GM18519 (cell line): Measurements from ENCODE around the gene CAMK2B.

Source experiments
- ATAC-seq: cut with Tn5 transposase; IDR thresholded peaks from one replicate; pipeline ENCODE4 v1.9.1; 2021; ENCODE audit warnings: mild to moderate bottlenecking, moderate library complexity; ENCODE audit not compliant: unreplicated experiment, low FRiP score

Gene CAMK2B

DNA sequence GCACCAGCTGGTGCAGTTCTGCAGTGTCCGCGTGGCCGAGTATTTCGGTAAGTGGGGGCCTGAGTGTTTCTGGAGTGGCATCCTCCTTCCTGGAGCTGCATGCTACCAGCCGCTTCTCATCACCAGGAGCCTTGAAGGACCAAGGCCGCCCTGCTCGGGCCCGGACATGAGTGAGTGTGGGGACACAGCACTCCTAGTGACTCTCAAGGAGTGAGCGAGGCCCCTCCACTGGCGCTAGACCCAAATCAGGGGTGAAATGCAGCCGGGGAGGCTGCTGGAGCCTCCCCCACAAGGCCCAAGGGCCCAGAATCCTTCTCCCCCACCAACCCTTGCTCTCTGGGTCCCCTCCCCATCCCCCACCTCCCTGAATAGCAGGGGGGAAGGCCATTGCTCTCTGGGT lies 48.0 kb downstream of the CAMK2B start:
- no peak for ATAC-seq

DNA sequence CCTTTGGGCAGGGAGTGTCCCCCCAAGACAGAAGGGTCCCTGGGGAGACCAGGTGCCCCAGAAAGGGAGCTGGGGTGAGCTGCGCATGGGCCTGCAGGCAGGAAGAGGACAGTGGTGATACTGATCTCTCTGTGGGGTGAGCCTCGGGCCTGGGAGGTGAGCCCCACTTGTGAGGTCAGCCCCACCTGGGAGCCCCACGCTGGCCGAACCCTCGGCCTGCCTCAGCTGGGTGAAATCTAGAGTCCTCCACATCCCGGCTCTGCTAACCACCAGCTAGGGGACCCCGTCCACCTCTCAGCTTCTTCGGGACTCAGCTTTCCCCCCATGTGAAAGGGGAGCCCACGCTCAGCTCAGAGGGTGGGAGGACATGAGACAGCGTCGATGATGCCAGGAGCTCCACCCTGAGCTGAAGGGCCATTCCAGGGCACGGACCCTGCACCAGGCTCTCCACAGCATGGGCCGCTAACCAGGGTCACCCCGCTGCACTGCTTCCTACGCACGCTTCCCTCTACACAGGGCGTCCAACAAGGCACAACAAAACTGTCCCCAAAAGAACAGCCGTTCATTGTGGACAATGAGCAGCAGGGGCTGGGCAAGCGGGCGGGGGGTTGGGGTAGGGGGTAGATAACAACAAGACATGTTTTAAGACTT lies 48.7 kb downstream of the CAMK2B start:
- no peak for ATAC-seq

DNA sequence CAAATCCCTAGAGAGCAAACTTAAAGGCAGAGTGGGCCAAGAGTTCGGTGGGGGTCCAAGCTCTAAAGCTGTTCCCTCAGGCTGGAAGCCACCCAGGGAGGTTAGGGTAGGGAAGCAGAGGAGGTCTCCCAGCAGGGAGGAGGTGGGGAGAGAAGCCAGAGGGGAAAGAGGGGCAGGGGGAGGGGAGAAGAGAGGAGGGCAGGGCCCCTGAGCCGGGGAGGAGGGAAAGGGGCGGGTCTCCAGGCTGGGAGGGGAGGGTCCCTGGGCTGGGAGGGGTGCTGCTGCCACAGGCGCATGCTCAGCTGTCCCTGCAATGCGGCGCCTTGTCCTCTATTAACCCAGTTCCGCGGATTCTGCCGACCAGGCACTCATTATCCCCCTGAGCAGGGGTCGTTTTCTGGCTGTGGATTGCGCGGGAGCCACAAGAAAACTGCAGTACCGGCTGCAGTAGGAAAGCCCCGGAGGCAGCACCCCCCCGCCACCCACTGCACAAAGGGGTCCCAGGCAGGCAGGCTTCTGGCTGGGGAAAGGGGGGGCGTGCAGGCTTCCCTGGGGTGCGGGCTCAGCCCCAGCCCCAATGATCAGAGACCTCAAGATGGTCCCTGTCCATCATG lies 49.3 kb downstream of the CAMK2B start:
- no peak for ATAC-seq

DNA sequence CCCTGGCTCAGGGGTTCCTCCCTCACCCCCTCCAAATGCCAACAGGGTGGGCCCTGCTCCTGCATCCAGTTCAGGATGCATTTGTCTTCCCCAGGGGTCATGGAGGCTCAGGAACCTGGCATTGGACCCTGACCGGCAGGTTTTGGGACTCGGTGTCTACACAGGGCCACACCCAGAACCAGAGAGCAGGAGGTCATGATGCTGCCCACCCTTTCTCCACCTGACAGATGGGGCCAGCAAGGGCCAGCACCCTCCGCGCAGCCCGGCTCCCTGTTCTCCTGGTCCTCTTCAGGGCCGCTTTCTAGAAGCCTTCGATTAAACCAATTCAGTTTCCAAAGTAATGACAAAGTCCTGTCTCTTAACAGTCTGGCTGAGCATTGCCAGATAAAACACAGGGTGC lies 50.2 kb downstream of the CAMK2B start:
- ATAC-seq: no peak

DNA sequence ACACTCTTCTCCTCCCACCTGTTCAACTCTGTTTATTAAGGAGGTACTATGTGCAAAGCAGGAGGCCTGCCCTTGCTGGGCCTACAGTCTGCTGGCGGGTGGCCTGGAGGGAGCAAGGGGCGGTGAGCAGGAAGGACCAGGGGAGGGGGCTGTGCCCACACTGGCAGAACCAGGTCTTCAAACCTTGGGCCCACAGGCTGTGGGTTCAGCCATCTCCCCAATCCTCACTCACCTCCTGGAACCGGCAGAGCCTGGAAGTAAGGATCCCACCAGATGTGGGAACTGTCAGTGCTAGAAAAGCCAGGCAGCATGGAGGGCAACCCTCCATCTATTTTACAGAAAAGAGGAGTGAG lies 50.8 kb downstream of the CAMK2B start:
- no peak for ATAC-seq

DNA sequence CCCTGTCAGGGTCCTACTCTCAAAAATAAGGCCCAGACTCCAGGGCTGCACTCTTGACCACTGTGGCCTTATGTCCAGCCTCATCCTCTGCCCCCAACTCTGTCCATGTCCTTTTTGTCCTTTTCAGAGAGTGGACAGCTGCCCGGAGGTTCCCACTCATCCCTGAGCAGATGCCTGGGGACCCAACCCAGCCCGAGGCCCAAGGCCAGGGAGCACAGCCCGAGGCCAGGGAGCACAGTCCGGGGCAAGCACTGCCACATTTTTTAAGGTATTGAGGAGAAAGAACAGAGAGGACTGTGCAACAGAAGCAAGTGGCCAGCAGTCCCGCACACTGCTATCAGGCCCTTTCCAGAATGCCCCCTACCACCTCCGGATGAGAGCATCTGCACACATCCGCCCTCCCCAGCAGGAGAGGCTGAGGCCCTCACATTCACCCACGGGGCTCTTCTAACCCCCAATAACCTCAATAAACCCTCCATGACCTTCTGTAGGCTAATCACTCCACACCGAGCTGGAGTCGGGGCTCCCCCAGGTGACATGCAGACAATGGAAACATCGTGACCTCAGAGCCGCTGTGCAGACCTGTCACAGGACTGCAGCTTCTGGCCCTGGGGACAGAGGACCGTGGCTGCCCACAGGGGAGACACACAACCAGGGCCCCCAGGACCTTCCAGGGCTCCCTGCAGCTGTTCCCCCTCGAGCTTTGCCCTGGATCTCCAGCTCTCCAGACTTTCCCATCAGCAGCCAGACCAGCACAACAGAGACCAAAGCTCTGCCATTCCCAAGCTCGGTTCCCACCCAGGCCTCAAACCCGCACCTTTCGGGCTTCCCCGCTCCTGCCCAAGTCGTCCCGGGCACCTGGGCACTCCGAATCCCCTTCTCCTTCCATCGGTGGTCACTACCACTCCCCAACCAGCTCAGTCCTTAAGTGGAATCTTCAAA lies 51.4 kb downstream of the CAMK2B start:
- no peak for ATAC-seq

DNA sequence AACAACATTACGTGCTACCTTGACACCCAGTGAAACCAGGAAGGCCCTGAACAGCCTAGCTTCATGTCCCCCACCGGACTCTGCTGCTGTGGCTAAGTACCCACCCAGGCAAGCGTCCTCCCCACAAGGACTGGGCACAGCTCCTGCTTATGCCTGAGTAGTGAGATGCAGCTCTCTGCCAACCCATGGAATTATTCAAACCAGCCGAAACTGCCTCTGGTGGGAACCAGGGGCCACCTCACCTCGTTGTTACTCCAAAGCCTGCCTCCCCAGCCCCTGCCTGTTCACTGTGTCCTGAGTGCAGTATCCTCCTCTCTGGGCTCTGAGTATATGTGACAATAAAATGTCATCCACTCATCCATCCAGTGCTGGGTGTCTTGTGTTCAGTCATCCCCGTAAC lies 52.4 kb downstream of the CAMK2B start:
- ATAC-seq: no peak

DNA sequence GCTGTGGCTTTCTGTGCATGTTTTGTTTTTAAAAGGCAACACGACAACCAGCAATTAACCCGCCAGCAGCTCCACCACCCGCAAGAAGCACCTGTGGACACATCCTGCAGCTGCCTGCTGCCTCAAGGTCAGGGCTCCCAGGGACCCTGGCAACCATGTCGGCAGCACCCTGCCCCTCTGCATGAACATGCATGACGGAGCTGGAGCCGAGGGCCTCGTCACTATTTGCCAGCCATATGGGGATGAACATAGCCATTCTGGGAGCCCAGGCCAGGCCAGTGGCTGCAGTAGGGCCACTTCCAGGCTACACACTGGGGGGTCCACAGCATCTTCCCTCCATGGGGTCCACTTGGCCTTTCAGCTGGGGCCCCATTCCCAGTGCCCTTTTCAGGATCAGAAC lies 52.9 kb downstream of the CAMK2B start:
- no peak for ATAC-seq

DNA sequence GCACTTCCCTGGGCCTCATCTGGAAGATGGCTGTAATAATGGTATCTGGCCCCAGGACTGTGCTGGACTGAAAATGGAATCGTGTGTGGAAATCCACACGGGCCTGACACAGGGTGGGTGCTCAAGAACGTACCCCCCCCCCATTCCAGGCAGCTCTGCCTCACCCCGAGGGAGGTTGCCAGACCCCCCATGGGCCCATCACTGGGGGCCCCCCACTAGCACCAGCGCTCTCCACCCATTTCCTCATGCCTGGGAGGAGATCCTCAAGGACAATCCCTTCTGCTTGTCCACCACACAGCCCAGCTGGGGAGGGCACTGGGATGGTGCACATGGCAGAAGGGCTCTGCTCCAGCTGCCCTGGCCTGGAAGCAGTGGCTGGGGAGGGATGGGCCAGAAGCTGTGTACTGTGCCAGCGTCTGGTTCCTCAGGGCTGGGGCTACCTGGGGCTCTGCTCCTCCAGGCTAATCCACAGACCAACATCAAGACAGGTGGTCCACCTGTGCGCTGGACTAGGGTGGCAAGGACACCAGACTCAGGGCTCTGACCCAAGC lies 55.4 kb downstream of the CAMK2B start:
- ATAC-seq: no peak

DNA sequence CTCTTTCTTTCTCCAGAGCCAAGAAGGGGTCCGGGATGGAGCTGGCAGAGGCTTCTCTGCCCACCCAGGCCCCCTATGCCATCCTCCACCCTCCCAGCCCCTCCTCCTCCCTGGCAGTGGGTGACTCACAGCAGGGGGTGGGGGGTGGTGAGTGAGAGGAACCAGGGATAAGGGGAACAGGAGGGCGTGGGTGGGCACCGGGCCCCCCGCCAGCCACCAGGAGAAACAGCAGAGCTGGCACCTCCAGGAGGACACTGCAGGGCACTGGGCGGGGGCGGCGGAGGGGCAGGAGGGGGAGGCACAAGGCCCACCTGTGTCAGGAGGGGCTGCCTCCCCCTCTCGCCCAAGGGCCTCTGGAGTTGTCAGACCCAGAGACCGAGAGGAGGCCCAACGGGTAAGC lies 56.0 kb downstream of the CAMK2B start:
- no peak for ATAC-seq

DNA sequence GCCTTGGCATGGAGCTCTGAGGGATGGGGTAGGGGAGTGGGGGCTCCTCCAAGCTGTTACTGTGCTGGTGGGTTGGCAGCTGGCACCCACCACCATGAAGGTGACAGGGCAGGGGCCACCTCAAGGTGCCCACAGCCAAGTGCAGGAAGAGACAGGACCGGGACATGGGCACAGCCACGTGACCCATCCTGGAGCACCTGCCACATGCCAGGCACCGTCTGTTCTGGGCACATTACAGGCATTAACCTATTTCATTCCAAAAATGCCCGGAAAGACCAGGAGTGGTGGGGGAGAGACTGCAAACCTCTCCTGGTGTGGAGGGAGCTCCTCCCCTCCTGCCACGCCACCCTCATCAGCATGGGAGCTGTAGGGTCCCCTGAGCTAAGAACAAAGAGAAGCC lies 56.7 kb downstream of the CAMK2B start:
- ATAC-seq: no peak

DNA sequence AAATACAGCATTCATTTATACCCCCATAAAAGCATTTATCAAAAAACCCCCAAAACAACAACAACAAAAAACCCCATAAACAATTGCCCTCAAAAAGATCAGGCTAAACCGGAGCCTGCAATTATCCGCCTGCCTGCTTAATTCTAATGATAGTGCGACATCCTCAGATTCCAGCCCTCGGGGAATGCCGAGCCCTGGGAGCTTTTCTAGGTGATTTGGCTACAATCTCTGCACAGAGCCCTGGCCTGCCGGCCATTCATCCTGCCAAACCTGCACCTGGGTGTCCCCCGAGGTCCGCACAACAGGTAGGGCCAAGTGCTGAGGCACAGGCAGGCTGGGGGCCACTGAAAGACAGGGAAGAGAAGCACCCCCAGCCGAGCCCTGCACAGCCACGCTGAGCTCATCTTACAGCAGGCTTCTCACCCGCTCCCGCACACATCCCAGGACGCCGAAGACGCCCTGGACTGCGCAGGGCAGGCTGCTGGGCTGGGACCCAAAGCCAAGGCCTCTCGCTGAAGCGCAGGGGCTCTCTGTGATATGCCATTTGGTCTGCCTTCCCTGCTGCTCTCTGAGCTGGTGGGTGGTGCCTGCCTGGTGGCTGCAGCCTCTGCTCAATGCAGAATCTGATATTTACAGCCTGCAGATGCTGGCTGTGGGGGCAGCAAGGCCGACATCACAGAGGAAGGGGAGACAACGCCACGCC lies 57.5 kb downstream of the CAMK2B start:
- ATAC-seq: no peak

DNA sequence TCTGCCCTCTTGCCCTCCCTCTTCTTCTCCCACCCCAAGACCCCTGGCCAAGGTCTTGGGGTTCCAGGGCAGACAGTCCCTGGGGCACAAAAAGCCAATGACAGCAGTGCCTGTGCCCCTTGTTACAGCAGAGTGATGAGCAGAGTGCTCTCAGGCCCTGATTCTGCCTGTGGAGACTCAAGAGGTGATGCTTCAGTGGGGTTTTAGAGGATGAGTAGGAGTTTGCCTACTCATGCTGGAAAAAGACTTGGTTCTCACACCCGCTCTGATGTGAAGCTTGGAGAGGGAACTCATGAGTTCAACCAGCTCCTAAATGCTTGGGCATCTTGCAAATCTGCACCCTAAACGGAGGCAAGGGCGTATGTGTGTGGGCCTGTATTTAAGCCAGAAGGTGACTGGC lies 58.2 kb downstream of the CAMK2B start:
- no peak for ATAC-seq

DNA sequence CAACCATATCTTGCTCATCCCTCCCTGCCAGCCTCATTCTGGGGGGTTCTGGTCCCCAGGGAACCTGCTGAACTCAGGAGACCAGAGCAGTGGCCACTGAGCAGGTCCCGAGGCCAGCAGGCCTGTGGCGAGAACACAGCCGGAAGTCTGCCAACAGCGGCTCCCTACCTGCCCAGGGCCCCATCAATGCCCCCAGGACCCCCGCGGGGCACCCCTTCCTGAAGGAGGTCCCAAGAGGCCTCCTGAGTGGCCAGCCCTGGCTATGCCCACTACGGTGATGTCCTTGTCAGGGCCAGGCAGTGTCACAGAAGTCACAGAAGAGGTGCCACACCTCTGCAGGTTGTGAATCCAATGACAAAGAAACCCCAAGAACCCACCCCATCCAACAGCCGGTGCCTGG lies 58.9 kb downstream of the CAMK2B start:
- ATAC-seq: no peak

DNA sequence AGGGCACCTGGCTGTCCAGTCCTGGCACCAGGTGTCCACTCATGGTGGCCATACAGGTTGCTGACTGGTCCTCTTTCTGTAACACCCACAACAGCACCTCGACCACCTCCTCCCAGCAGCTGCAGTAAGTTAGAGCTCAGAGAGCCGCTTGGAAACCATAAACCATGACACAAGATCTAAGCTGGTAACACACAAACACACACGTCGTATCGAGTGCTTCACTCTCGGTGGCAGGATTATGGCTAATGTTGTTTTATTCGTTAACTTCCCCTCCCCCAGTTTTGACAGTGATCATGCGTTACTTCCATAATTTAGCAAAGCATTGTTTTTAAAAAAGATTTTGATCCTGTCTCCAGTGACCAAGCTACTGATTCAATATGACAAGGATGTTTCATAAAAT lies 59.7 kb downstream of the CAMK2B start:
- ATAC-seq: no peak

DNA sequence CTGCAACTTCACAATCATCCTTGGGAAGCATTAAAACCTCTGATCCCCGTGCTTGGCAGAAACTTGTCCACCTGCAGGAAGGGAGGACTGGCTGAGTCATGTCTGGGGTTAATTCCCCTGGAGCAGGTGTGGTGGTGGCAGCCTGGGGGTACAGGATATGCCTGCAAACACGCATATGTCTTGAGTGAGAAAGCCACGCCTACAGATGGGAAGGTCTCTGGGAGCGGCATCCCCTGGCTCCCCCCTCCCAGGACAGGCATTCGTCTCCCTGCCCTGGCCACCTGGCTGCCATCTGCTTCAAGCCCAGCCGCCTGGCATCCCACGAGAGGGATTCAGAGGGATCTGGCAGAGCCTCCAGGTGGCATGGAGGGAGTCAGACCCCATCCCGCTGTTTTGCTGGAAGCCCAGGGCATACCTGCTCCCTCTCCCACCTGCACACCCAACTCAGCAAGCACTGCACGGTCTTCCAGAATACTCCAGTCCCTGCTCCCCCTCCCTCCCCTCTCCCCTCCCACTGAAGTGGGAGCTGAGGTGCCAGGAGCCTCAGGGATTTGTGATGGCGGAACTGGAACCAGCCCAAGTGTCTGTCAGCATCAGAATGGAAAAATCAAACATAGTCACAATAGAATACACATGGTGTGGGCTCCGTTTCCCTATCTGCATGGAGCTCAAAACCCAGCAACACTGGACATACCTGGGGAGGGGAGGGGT lies 61.0 kb downstream of the CAMK2B start:
- no peak for ATAC-seq

DNA sequence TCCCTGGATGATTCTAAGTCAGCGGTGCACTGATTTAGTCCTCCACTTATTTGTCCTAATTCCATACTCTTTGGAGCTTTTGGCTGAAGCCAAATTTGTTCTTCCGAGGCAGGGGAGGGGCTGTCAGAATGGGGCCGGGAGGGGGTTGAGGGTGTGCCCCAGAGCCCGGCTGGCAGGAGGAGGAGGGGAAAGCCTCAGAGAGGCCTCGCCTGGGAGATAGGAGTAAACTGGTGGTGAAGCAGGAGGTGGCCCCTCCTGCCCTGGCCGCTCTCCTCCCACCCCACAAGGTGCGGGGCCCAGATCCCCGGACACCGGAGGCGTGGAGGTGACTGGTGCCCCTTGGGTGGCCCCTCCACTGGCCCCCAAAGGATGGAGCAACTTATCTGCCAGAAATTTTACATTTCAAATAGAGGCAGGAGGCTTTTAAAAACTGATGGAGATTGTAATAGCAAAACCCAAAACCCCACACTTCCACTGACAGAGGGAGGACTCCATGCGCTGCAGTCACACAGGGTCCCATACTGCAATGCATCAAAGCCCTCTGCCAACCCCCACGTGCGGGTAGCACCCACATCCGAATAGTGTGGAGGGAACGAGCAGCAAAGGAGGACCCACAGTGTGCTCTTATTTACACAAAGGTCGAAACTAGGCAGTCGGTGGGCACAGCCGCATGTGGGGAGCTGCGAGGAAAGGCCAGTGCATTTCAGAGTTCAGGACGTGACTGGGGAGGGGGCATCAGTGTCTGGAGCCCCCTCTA lies 61.9 kb downstream of the CAMK2B start:
- no peak for ATAC-seq

DNA sequence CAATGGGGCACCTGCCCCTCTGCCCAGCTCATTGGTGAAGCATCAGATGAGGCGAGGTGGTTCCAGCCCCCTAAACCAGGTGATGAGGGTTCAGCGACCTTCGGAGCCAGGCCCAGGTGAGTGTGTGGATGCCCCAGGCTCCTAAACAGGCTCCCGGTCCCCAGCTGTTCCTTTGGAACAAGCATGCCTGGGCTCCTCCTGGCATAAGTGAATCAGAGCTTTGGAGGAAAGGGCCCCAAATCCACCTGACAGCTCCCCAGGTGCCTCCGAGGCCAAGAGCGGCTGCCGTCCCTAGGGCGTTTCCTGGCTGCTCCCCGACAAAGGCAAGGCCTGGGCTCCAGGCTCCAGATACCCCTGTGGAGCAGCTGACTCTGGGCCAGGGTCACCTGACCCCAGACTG lies 63.4 kb downstream of the CAMK2B start:
- ATAC-seq: no peak

DNA sequence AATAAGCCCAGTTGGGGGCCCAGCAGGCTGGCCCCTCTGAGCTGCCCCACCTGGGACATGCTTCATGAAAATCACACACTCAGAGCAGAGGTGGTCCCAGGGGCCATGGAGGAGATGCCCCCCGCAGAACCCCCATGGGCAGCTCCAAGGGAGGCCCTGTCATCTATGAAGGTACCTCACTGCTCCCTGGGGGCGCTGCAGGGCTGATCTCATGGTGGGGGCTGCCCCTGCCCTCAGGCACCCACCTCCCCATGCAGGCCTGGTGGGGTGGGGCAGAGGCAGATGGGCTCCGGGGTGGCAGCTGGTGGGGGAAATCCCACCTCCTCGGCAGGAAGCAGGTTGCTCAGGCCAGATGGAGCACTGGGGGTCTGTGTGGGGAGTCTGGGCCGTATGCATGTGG lies 64.2 kb downstream of the CAMK2B start:
- no peak for ATAC-seq
